ENCODE measurements around the gene GDF2.

Gene GDF2

DNA sequence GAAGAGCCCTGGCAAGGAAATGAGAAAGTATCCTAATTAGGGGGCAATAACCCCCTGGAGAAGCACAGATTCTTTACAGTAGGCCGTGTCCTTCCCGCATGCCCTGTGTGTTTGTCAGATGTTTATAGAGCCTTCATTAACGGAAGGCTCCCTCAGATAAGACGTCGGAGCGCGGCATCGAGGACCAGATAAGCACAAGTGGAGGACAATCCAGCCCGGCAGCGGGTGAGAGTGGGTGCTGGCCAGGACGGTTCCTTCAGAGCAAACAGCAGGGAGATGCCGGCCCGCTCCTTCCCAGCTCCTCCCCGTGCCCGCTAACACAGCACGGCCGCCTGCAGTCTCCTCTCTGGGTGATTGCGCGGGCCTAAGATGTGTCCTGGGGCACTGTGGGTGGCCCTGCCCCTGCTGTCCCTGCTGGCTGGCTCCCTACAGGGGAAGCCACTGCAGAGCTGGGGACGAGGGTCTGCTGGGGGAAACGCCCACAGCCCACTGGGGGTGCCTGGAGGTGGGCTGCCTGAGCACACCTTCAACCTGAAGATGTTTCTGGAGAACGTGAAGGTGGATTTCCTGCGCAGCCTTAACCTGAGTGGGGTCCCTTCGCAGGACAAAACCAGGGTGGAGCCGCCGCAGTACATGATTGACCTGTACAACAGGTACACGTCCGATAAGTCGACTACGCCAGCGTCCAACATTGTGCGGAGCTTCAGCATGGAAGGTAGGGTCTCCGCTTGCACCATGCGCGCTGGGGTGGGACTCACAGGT is at the start of gene GDF2:
Gene GDF2, plus strand, starts transcription at position 155 of the 762 bp plus-strand sequence. Its CDS starts 215 bp downstream, at position 370.
- Mint-ChIP-seq H3K4me3 (no peak within 1 kb of the TSS), H3K4me1 (ENCODE audit: low read depth) (no peaks in the 10 kb centered on the region), H3K9me3 (no peaks in the 10 kb centered on the region), H3K27me3 (no peaks in the 10 kb centered on the region), H3K36me3 (ENCODE audit: low read depth) (no peaks in the 10 kb centered on the region), H3K27ac (no peak within 1 kb of the TSS)
- peak; percentile 8 for DNase-seq

DNA sequence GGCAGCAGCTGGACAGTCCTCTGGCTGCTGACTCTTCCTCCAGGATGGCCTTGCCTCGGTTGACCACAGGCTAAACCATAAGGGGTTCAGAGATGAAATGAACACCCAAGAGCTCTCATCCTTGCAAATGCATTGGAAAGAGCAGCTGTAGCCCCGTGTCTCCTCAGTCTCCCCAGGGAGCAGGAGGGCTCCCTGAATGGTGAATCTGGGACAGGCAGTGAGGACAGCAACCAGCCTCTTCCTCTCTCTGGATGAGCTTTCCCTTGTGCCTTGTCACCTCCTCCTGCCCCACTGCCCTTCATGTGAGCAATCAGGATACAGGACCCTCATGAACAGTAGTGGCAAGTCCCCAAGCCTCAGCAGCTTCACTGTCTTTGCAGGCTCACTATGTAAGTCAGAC is 46.2 kb upstream of the GDF2 start:
- H3K4me1 Mint-ChIP-seq (ENCODE audit: low read depth): peaks cover 28% of the 10 kb centered on the region
- H3K27ac Mint-ChIP-seq: no peak overlapping the region
- no peak overlapping the region for H3K4me3 Mint-ChIP-seq
- no peaks in the 10 kb centered on the region for H3K9me3 Mint-ChIP-seq
- H3K27me3 Mint-ChIP-seq: no peaks in the 10 kb centered on the region
- H3K36me3 Mint-ChIP-seq (ENCODE audit: low read depth): no peaks in the 10 kb centered on the region
- DNase-seq: no peak

DNA sequence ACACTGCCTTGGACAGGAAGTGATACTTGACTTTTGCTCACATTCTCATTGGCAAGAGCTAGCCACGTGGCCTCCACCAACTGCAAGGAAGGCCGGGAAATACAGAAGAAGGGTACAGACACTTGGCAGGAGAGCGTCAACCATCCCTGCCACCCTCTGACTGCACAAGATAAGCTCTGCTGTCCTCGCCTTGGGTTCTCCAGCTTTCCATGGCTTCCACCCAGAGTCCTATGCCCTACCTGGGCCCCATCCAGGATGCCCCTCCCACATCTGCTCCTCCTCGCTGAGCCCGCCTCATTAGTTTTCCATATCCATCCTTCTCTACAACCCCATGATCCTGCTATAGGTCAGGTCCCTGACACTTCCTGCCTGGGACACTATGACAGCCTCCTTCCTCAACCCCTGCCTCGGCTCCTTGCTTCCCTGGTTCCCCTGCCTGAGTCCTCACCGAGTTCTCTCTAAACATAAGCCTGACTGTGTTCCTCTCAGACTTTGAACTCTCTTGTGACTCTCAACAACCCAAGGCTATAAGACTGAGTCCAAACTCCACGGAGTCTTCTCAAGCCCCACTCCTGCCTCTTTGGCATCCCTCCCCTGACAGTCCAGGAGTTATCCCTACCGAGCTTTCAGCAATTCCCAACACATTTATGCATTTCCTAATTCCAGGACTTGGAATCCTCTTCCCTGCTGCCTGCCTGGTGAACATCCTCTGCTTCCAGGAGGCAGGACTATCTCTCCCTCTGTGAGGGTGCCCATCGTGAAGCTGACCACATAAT is 45.5 kb upstream of the GDF2 start:
- no peaks in the 10 kb centered on the region for H3K36me3 Mint-ChIP-seq (ENCODE audit: low read depth)
- no peaks in the 10 kb centered on the region for H3K27me3 Mint-ChIP-seq
- no peak overlapping the region for H3K4me3 Mint-ChIP-seq
- DNase-seq: no peak
- no peak overlapping the region for H3K27ac Mint-ChIP-seq
- H3K9me3 Mint-ChIP-seq: no peaks in the 10 kb centered on the region
- peaks cover 25% of the 10 kb centered on the region for H3K4me1 Mint-ChIP-seq (ENCODE audit: low read depth)

DNA sequence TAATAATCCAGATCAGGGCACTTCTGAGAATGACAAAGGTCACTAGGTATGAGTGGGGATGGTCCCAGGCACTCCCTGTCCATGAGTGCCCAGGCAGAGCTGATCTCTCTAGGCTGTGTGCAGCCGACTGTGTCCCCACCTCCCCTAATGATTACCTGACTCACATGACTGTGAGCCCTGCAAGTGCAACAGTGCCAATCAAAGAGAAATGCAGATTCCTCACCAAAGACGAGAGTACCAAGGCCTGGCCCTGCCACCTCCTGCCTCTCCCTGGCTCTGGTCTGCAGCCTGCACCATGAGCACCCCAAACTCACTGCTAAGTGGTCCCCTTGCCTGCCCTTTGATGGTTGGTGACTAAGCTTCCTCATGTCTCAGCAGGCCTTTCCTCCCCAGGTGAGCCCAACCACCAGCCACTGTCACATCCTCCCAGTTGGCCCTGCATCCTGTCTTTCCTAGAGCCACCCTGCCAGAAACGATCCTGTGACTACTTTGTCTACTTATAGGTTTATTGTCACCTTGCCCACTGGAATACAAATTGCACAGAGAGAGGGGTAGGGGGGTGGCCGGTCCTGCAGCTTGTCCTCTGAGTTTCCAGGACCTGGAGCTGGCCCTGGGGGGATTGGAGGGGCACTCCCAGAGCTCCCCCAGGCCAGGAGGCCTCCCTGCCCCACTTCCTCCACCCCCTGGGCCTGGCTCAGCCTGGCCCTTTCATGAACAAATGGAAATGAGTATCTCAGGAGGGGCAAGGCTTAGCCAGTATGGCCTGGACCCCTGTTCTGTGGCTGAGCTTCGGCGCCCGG is 44.7 kb upstream of the GDF2 start:
- peak; percentile 56 for DNase-seq
- no peaks in the 10 kb centered on the region for H3K27me3 Mint-ChIP-seq
- H3K27ac Mint-ChIP-seq: peak overlapping the region; percentile 82
- H3K4me1 Mint-ChIP-seq (ENCODE audit: low read depth): peaks cover 25% of the 10 kb centered on the region
- no peaks in the 10 kb centered on the region for H3K36me3 Mint-ChIP-seq (ENCODE audit: low read depth)
- H3K4me3 Mint-ChIP-seq: no peak overlapping the region
- no peaks in the 10 kb centered on the region for H3K9me3 Mint-ChIP-seq

DNA sequence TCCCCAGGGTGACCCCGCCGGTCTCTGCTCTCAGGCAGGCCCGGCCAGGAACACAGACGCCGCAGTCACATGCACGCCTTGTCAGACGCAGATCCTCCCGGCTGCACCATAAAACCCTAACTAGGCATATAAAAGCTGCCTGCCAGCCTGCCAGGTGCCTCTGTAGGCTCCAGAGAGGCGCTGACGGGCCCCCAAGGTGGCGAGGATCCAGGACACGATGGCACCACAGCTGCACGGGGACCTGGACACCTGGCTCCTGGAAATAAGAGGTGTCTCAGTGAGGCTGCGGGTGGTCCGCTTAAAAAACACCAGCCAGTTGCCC is 44.1 kb upstream of the GDF2 start:
- Mint-ChIP-seq H3K36me3 (ENCODE audit: low read depth) (no peaks in the 10 kb centered on the region), H3K4me1 (ENCODE audit: low read depth) (peaks cover 25% of the 10 kb centered on the region), H3K4me3 (no peak overlapping the region), H3K9me3 (no peaks in the 10 kb centered on the region), H3K27me3 (no peaks in the 10 kb centered on the region), H3K27ac (no peak overlapping the region)
- DNase-seq: no peak

DNA sequence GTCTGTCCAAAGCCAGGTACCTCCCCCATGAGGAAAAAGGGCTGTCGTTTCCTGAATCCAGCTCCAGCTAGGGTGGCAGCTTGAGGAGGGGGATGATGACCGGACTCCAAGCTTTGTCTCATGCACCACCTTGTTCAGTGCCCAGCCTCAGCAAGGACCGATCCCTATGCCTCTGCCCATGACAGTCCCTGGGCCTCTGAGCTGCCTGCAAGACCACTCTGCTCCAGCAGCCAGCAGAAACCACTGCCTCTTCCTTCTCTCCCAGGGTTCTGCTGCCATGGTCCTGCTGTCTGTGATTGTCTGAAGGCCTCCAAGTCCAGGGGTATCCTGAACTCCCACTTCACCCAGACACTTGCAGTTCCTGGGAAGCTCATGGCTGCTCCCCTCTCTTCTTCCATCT is 43.5 kb upstream of the GDF2 start:
- H3K9me3 Mint-ChIP-seq: no peaks in the 10 kb centered on the region
- no peak overlapping the region for H3K27ac Mint-ChIP-seq
- H3K27me3 Mint-ChIP-seq: no peaks in the 10 kb centered on the region
- H3K4me3 Mint-ChIP-seq: no peak overlapping the region
- H3K36me3 Mint-ChIP-seq (ENCODE audit: low read depth): no peaks in the 10 kb centered on the region
- DNase-seq: no peak
- peaks cover 25% of the 10 kb centered on the region for H3K4me1 Mint-ChIP-seq (ENCODE audit: low read depth)

DNA sequence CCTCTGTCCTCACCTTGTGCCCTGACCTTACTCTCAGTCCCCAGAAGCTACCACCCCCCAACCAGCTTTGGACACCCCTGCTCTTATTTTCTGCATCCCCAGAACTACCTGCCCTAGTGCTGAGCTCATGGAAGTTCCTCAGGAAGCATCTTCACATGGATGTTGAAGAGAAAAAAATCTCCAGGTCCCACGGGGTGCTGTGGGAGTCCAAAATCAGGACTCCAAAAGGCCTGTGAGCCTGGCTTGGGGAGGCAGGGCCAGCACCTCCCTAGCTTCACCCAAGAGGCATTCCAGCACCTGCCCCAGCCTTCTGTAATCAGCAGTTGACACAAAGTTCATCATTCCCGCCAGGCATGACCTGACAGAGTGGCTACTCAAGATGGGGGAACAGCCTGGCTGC is 43.0 kb upstream of the GDF2 start:
- Mint-ChIP-seq H3K4me1 (ENCODE audit: low read depth) (peaks cover 25% of the 10 kb centered on the region), H3K36me3 (ENCODE audit: low read depth) (no peaks in the 10 kb centered on the region), H3K27me3 (no peaks in the 10 kb centered on the region), H3K27ac (no peak overlapping the region), H3K4me3 (no peak overlapping the region), H3K9me3 (no peaks in the 10 kb centered on the region)
- DNase-seq: no peak

DNA sequence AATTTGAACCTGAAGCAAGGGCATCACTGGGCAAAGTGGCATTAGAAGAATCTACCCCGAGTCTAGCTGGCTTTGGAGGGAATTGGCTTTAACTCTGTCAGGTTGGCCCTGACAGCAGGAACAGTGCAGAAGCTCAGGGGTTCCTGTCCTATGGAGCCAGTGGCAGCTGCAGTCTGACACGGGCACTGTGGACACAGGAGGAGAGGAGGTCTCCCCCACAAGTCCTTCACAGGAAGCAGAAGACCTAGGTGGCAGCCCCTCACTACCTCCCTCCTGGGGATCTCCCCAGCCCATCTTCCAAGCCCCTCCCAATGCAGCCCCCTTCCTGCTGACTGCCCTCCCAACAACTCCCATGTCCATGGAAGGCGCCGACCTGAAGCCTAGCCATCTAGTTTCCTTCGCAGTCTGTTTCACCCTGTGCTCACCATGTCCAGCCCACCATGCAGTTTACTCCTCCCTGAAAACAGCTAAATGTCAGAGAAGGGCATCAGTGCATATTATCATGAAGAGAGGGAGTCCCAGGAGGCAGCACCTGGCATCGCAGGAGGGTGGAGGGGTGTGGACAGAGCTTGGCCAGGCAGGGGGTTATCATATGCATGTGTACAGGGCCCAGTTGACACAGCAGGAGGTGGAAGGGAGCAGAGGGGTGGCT is 40.1 kb upstream of the GDF2 start:
- Mint-ChIP-seq H3K36me3 (ENCODE audit: low read depth) (no peaks in the 10 kb centered on the region), H3K9me3 (no peaks in the 10 kb centered on the region), H3K4me3 (no peak overlapping the region), H3K27me3 (no peaks in the 10 kb centered on the region), H3K4me1 (ENCODE audit: low read depth) (peaks cover 39% of the 10 kb centered on the region), H3K27ac (no peak overlapping the region)
- DNase-seq: no peak

DNA sequence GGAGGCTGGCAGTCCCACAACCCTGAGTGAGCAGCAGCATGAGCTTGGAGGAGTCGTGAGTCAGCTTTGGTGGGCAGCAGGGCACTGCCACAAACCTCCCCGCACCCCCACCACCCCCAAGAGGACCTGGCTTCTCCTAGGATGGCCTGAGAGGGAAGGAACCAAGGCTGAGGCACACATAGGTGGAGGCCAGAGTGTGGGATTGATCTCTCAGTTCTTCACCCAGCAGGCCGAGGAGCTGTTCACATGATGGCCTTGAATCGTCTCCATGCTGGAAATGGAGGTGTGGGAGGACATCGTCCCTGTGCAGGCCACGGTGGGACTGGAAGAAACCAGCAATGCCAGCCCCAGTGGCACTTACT is 39.6 kb upstream of the GDF2 start:
- Mint-ChIP-seq H3K27ac (no peak overlapping the region), H3K9me3 (no peaks in the 10 kb centered on the region), H3K27me3 (no peaks in the 10 kb centered on the region), H3K4me3 (no peak overlapping the region), H3K4me1 (ENCODE audit: low read depth) (peaks cover 38% of the 10 kb centered on the region), H3K36me3 (ENCODE audit: low read depth) (no peaks in the 10 kb centered on the region)
- DNase-seq: no peak

DNA sequence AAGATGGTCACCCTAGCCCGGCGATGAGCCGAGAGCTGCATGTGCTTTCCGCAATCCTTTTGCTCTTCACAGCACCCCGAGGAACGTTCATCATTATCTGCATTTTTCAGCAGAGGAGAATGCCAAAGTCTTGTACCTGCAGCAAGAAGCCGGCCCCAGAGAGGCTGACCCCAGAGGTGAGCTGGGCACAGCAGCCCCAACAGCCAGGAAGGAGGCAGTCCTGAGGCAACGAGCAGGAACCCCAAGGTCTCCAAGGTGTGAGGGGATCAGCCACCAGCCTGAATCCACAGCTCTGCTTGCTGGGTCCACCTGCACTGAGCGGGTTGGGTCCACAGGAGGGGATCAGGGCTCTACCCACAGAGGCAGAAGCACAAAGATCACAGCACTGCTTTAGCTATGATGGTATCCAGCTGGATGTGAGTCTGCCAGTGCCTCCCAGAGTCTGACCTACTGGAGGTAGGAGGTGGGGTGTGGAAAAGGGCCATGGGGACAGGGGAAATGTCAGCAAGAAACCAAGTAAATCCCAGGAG is 39.1 kb upstream of the GDF2 start:
- DNase-seq: no peak
- peaks cover 32% of the 10 kb centered on the region for H3K4me1 Mint-ChIP-seq (ENCODE audit: low read depth)
- no peak overlapping the region for H3K27ac Mint-ChIP-seq

DNA sequence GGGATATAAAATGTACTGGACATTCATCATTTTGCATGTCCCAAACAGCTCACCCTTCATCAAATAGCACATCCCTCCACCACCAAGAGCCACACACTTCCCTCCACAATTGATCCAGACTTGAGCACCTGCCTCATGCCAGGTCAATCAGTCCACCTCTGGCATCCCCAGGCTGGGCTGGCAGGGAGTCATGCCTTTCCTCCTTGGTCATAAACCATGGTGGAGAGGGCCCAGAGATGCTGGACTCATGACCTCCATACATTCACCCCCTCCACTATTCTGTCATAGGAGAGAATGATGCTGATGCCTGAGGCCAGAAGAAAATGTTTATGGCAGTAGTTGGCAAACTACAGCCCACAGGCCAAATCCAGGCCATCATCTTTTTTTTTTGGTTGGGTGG is 38.4 kb upstream of the GDF2 start:
- DNase-seq: no peak
- H3K4me1 Mint-ChIP-seq (ENCODE audit: low read depth): peaks cover 28% of the 10 kb centered on the region
- no peaks in the 10 kb centered on the region for H3K36me3 Mint-ChIP-seq (ENCODE audit: low read depth)
- H3K27ac Mint-ChIP-seq: no peak overlapping the region
- H3K27me3 Mint-ChIP-seq: no peaks in the 10 kb centered on the region
- H3K9me3 Mint-ChIP-seq: no peaks in the 10 kb centered on the region
- no peak overlapping the region for H3K4me3 Mint-ChIP-seq

More for the DNA sequence above, 39.1 kb upstream of the GDF2 start:
- no peak overlapping the region for H3K4me3 Mint-ChIP-seq
- H3K36me3 Mint-ChIP-seq (ENCODE audit: low read depth): no peaks in the 10 kb centered on the region
- H3K9me3 Mint-ChIP-seq: no peaks in the 10 kb centered on the region
- no peaks in the 10 kb centered on the region for H3K27me3 Mint-ChIP-seq

DNA sequence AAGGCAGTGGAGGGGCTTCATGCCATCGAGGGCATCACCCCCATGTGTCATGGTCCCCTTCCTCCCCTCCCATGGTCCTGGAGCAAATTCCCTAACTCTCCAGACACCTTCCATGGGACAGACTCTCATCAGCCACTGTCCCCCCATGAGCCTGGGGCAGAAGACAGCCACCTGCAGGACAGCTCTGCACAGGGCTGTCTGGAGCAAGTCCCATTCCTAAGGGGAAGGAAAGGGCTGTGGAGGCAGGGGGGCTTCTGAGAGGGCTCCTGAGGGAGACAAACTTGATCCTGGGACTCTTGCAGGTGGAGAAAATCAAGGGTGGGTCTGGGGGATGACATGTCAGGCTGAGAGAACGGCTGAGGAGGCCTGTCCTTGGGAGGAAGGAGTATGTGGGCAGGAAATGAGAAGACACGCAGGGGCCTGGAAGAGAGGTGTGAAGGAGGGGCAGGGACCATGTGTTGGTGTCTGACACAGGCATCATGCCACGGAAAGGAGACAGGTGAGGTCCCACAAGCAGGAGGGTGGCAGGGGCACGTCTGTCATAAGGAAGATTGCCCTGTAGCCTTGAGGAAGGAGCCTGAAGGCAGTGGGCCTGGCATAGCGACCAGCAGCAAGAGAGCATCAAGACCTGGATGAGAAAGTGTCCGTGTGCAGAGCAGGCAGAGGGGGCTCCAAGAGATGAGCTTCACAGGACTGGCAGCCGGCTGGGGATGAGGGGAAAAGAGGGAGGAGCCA is 36.7 kb upstream of the GDF2 start:
- H3K4me3 Mint-ChIP-seq: no peak overlapping the region
- no peaks in the 10 kb centered on the region for H3K27me3 Mint-ChIP-seq
- DNase-seq: no peak
- H3K4me1 Mint-ChIP-seq (ENCODE audit: low read depth): peaks cover 28% of the 10 kb centered on the region
- no peaks in the 10 kb centered on the region for H3K36me3 Mint-ChIP-seq (ENCODE audit: low read depth)
- H3K27ac Mint-ChIP-seq: peak overlapping the region; percentile 8
- H3K9me3 Mint-ChIP-seq: no peaks in the 10 kb centered on the region

DNA sequence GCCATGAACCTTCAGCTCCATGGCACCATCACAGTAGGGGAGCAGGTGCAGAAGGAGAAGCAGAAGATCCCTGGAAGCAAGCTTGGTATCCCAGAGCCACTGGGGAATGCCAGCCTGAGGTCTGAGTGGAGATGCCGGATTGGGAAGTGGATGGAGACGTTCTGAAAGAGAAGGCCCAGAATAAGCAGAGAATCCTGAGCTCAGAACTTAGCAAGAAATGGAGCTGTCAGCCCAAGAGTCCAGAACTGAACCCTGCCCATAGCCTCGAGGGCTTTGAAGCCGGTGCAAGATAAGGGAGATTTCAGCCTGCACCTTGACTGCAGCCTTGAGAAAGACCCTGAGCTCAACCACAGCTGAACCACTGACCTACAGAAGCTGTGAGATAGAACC is 36.1 kb upstream of the GDF2 start:
- no peak for DNase-seq
- Mint-ChIP-seq H3K4me1 (ENCODE audit: low read depth) (peaks cover 28% of the 10 kb centered on the region), H3K27ac (no peak overlapping the region), H3K27me3 (no peaks in the 10 kb centered on the region), H3K4me3 (no peak overlapping the region), H3K36me3 (ENCODE audit: low read depth) (no peaks in the 10 kb centered on the region), H3K9me3 (no peaks in the 10 kb centered on the region)
